ENCODE data around the gene PGA3.
"Not testable (repeated sequence)": the region's sequence is repeated elsewhere in the genome, so short reads cannot be mapped to it uniquely, and the experiment has no call there.

The PGA3 gene

GRCh38 chr11:61202950-61203746, at the start of gene PGA3:
PGA3 (plus strand) TSS chr11:61203515; CDS start chr11:61203565, 50 bp downstream.
- peaks cover 22% of the 10 kb centered on the region for H3K27me3 Mint-ChIP-seq
- not testable (repeated sequence) for H3K9me3 Mint-ChIP-seq; H3K4me3 Mint-ChIP-seq; H3K27ac Mint-ChIP-seq; H3K36me3 Mint-ChIP-seq (ENCODE audit: low read depth); H3K4me1 Mint-ChIP-seq (ENCODE audit: low read depth)

- no peak overlapping the region for H3K4me3 Mint-ChIP-seq
- no peaks in the 10 kb centered on the region for H3K27me3 Mint-ChIP-seq
- no peak overlapping the region for H3K27ac Mint-ChIP-seq
- peaks cover 34% of the 10 kb centered on the region for H3K36me3 Mint-ChIP-seq (ENCODE audit: low read depth)
- peaks cover 11% of the 10 kb centered on the region for H3K9me3 Mint-ChIP-seq
- H3K4me1 Mint-ChIP-seq (ENCODE audit: low read depth), result peaks cover 18% of the 10 kb centered on the region
Measured at GRCh38 chr11:61153593-61154095, 49.7 kb upstream of the PGA3 start.

GRCh38 chr11:61154528-61154927, 48.8 kb upstream of the PGA3 start:
- peak overlapping the region; percentile 7 for H3K27ac Mint-ChIP-seq
- peaks cover 26% of the 10 kb centered on the region for H3K4me1 Mint-ChIP-seq (ENCODE audit: low read depth)
- H3K36me3 Mint-ChIP-seq (ENCODE audit: low read depth), result peaks cover 34% of the 10 kb centered on the region
- H3K9me3 Mint-ChIP-seq, result peaks cover 11% of the 10 kb centered on the region
- no peaks in the 10 kb centered on the region for H3K27me3 Mint-ChIP-seq
- no peak overlapping the region for H3K4me3 Mint-ChIP-seq

DNA sequence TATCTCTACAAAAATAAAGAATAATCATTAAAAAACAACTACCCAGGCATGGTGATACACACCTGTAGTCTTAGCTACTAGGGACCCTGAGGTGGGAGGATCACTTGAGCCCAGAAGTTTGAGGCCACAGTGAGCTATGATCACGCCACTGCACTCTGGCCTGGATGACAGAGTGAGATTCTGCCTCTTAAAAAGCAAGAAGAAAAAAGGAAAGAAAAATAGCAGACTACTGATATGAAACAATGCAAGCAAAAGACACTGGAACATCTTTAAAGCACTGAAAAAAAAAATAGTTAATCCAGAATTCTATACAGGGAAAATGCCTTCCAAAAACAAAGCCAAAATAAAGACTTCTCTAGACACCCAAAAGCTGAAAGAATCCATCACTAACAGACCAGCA, 48.0 kb upstream of the PGA3 start:
- Mint-ChIP-seq H3K27me3 (no peaks in the 10 kb centered on the region), H3K9me3 (peaks cover 11% of the 10 kb centered on the region), H3K4me1 (ENCODE audit: low read depth) (peaks cover 32% of the 10 kb centered on the region), H3K4me3 (no peak overlapping the region), H3K27ac (no peak overlapping the region), H3K36me3 (ENCODE audit: low read depth) (peaks cover 34% of the 10 kb centered on the region)

DNA sequence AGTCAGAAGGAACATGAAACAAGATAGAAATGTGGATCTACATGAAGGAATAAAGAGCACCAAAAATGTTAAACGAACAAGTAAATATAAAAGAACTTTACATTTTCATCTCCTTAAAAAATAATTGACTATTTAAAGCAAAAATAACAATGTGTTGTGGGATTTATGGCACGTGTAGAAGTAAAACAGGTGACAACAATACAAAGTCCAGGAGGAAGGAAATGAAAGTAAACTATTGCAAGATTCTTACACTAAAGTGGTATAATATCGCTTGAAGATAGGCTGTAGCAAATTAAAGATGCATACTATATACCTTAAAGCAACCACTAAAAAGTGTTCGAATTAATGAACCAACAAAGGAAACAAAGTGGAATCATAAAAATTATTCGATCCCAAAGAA, 47.6 kb upstream of the PGA3 start:
- no peak overlapping the region for H3K4me3 Mint-ChIP-seq
- H3K9me3 Mint-ChIP-seq, result peaks cover 11% of the 10 kb centered on the region
- H3K36me3 Mint-ChIP-seq (ENCODE audit: low read depth), result peaks cover 34% of the 10 kb centered on the region
- H3K4me1 Mint-ChIP-seq (ENCODE audit: low read depth), result peaks cover 37% of the 10 kb centered on the region
- H3K27me3 Mint-ChIP-seq, result no peaks in the 10 kb centered on the region
- H3K27ac Mint-ChIP-seq, result peak overlapping the region; percentile 6

GRCh38 chr11:61157743-61158142, 45.6 kb upstream of the PGA3 start:
- Mint-ChIP-seq H3K27me3 (no peaks in the 10 kb centered on the region), H3K36me3 (ENCODE audit: low read depth) (peaks cover 34% of the 10 kb centered on the region), H3K27ac (no peak overlapping the region), H3K4me3 (no peak overlapping the region), H3K4me1 (ENCODE audit: low read depth) (peaks cover 51% of the 10 kb centered on the region), H3K9me3 (peaks cover 11% of the 10 kb centered on the region)

GRCh38 chr11:61158691-61159381, 44.5 kb upstream of the PGA3 start:
- H3K9me3 Mint-ChIP-seq, result peaks cover 11% of the 10 kb centered on the region
- H3K27me3 Mint-ChIP-seq, result no peaks in the 10 kb centered on the region
- H3K36me3 Mint-ChIP-seq (ENCODE audit: low read depth), result peaks cover 34% of the 10 kb centered on the region
- H3K4me1 Mint-ChIP-seq (ENCODE audit: low read depth), result peaks cover 61% of the 10 kb centered on the region
- H3K27ac Mint-ChIP-seq, result no peak overlapping the region
- H3K4me3 Mint-ChIP-seq, result no peak overlapping the region

GRCh38 chr11:61160487-61161189, 42.7 kb upstream of the PGA3 start:
- no peaks in the 10 kb centered on the region for H3K27me3 Mint-ChIP-seq
- peak overlapping the region; percentile 83 for H3K27ac Mint-ChIP-seq
- peaks cover 19% of the 10 kb centered on the region for H3K36me3 Mint-ChIP-seq (ENCODE audit: low read depth)
- peak overlapping the region; percentile 88 for H3K4me3 Mint-ChIP-seq
- peaks cover 72% of the 10 kb centered on the region for H3K4me1 Mint-ChIP-seq (ENCODE audit: low read depth)
- H3K9me3 Mint-ChIP-seq, result peaks cover 4% of the 10 kb centered on the region

DNA sequence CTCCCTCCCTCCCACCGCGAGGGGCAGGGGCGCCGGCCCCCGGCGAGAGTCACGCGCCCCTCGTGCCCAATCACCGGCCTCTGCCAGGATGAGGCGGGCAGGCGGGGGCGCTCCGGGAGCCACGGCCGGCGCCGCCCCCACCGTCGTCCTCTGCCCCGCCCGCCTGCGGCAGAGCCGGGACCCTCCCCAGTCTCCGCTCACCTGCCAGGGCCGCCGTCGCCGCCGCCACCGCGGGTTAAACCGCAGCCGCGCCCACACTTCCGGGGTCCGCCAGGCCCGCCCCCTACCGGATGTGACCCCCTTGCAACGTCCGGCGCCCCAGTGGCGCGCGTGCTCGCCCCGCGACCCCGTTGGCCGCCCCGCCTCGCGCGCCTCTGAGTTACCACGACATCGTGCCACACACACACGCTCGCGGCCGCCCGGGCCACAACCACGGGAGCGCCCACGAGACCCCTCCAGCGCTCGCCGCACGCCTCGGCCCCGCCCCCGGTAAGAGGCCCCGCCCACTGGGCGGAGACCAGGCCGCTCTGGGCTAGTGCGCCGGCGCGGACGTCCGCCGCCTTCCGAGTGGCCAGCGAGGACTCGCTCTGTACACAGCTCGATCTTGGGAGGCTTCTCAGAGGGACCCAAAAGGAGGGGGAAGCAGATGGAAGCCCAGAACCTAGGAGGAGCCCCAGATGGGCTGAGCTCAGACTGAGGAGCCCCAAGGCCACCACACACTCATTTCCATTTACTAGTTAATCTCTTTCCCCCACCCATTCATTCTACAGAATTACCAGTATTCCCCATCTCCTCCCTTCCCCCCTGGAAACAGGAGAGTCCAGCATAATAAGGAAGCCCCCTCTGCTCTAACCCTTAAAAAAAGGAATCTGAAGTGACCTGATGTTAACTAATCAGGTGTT, 41.9 kb upstream of the PGA3 start, which contains the start of gene VPS37C:
TSS of gene VPS37C (minus strand) at position 237 of the 902 bp plus-strand sequence. CDS start 22,597 bp downstream, outside the sequence.
- peaks cover 13% of the 10 kb centered on the region for H3K36me3 Mint-ChIP-seq (ENCODE audit: low read depth)
- peaks cover 72% of the 10 kb centered on the region for H3K4me1 Mint-ChIP-seq (ENCODE audit: low read depth)
- peaks cover 4% of the 10 kb centered on the region for H3K9me3 Mint-ChIP-seq
- H3K27ac Mint-ChIP-seq, result peak within 1 kb of the TSS; percentile 90
- peak within 1 kb of the TSS; percentile 90 for H3K4me3 Mint-ChIP-seq
- no peaks in the 10 kb centered on the region for H3K27me3 Mint-ChIP-seq

DNA sequence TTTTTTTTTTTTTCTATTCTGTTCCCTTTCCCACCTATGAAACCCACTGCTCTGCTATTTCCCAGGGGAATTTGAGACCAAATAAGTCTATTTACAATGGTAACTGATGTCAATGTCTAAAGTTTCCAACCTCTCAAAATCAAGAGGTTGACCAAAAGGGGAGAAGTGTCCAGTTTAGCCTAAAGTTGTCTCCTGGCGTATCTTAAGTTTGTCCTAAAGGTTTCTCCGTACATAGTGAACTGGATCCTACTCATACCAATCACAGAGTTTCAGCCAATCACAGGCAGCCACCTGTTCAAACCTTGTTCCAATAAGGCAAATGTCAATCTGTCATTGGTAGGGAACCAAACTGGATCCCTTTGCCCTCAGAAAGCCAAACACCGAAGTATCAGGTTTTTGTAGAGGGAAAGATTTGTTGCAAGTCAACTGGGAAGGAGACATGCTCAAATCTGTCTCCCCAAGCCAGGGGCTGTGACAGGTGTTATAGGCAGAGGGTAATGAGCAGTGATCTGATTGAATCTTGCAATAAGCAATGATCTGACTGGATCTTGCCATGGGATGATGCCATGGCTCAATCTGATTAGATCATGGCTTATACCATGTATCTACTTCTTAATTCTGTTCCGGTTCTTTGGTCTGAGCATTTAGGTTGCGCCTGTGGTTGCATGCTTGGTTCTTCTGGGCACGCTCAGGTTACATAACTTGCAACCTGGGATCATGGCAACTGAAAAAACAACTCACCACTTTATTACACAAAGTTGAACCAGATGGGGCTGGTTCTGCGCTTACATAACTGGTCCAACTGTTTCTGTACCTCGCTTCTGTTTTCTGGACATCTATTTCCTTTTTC, 41.0 kb upstream of the PGA3 start:
- H3K9me3 Mint-ChIP-seq, result no peaks in the 10 kb centered on the region

GRCh38 chr11:61163021-61163420, 40.3 kb upstream of the PGA3 start:
- Mint-ChIP-seq H3K27me3 (no peaks in the 10 kb centered on the region), H3K4me1 (ENCODE audit: low read depth) (peaks cover 71% of the 10 kb centered on the region), H3K36me3 (ENCODE audit: low read depth) (no peaks in the 10 kb centered on the region), H3K4me3 (no peak overlapping the region), H3K9me3 (no peaks in the 10 kb centered on the region), H3K27ac (peak overlapping the region; percentile 14)

More for the DNA sequence above, 41.0 kb upstream of the PGA3 start:
- Mint-ChIP-seq H3K36me3 (ENCODE audit: low read depth) (peaks cover 7% of the 10 kb centered on the region), H3K27ac (peak overlapping the region; percentile 90), H3K27me3 (no peaks in the 10 kb centered on the region), H3K4me3 (peak overlapping the region; percentile 90), H3K4me1 (ENCODE audit: low read depth) (peaks cover 70% of the 10 kb centered on the region)

- H3K27me3 Mint-ChIP-seq, result no peaks in the 10 kb centered on the region
- peaks cover 67% of the 10 kb centered on the region for H3K4me1 Mint-ChIP-seq (ENCODE audit: low read depth)
- no peaks in the 10 kb centered on the region for H3K36me3 Mint-ChIP-seq (ENCODE audit: low read depth)
- H3K27ac Mint-ChIP-seq, result peak overlapping the region; percentile 86
- H3K9me3 Mint-ChIP-seq, result no peaks in the 10 kb centered on the region
- peak overlapping the region; percentile 27 for H3K4me3 Mint-ChIP-seq
Measured at GRCh38 chr11:61163714-61164605, 39.4 kb upstream of the PGA3 start.
